ENCODE results near the gene EHD1. TPM values are rescaled to one million over a fixed set of nuclear protein-coding genes. Genes with fewer than 3 reads are reported as not detected.

Gene EHD1
- total and polyA plus RNA-seq, 9 of the 15 experiments (the other 6 are each of a cell fraction or from before 2014, with no cell fraction given): 0.46 to 65.0 (median 16.4) TPM

DNA sequence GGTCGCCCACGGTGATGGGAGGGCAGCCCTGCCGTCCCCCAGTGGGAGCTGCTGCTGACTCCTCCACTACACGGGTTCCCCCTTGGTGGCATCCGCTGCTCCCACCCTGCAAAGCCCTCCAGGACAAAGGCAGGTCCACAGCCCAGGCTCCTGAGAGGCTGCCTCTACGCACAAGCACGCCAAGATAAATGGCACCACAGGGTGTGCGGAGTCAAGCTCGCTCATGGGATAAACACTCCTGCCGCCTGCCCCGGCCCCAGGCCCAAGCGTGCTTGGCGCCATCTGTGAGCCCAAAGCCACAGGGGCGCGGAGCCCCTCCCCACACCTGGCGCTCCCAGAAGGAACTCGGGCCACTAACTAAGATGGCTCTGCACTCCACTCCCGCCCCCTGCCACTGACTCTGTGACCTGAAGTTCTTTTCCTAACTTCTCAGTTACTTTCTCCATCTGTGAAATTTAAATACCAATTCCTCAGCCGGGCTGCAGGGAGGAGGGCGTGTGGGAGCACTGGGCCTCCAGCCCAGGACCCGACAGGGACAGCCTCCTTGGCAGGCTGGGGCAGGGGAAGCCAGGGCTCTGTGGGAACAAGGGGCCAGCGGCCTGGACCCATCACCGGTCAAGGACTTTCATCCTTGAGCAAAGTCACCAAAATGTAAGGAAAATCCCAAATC lies 14.9 kb downstream of the EHD1 start:
- no TSS peak for BruUV-seq (replicated peaks)
- Histone ChIP-seq H3K79me2 (ENCODE audit: control insufficient read depth, insufficient read depth, low read length) (peaks cover 67% of the 10 kb centered on the region), H3K27me3 (ENCODE audit: control insufficient read depth in 2 of 2, insufficient read depth in 2 of 2, low read length in 2 of 2) (no peaks in the 10 kb centered on the region), H3K4me3 (no peak overlapping the region), H3K9me3 (replicated peaks; ENCODE audit: control insufficient read depth, insufficient read depth, low read depth, low read length) (no peaks in the 10 kb centered on the region), H2AFZ (ENCODE audit: low read depth, low read length) (no peak overlapping the region), H3K27ac (ENCODE audit: extremely low read depth, low read depth, low read length) (0 out of 3 replicates have a peak overlapping the region, but pooled peaks have one; percentile 39), H3K4me2 (ENCODE audit: insufficient read depth, low read length) (no peak overlapping the region), H4K20me1 (replicated peaks; ENCODE audit: control insufficient read depth, insufficient read depth, low read length) (0 out of 2 replicates have a peak, but pooled peaks cover 3% of the 10 kb centered on the region), H3K36me3 (ENCODE audit: control insufficient read depth, insufficient read depth, low read length) (peaks cover 37% of the 10 kb centered on the region; the same call in 2 of the 3 replicates), H3K9ac (ENCODE audit: insufficient read depth in 1 of 2, low read depth in 2 of 2, low read length in 2 of 2) (peak overlapping the region in 1 of 2 experiments; percentile 86; a peak in 2 of 4 replicates), H3K4me1 (replicated peaks in 1 of 2; ENCODE audit: control insufficient read depth in 2 of 2, insufficient read depth in 2 of 2, low read length in 2 of 2) (peaks cover 15 to 46% of the 10 kb centered on the region in 2 experiments), H3K9me1 (ENCODE audit: control insufficient read depth, insufficient read depth, low read length) (peaks cover 3% of the 10 kb centered on the region)
- FAIRE-seq: no peak
- in situ Hi-C loops (cut with MboI) (no loop called here), intact Hi-C loops (cut with micrococcal nuclease) (no loop called here)
- DNase-seq (ENCODE audit: extremely low read depth in 1 of 4, low spot score in 3 of 4): no peak
- ATAC-seq: no peak
- ChIA-PET POLR2A (interaction anchor here (0.6 to 9.6 kb wide), 5 partner anchors 10 to 682 kb away, joined by 3 to 109 read pairs (median 4); partner anchors contain the start of gene EHD1), CTCF (ENCODE audit: low intra/inter-chr PET ratio) (no interaction called here)
- 93% methylated on average over 20 of the region's 23 CpGs for WGBS (ENCODE audit: insufficient coverage, low coverage, missing lambda C conversion rate)
- TF ChIP-seq YBX1 (IDR thresholded peaks at IDR 0.05) (no peak), ZNF696 (CRISPR knock-in tag; conservative IDR thresholded peaks at IDR 0.05) (no peak), POLR2AphosphoS2 (IDR thresholded peaks at IDR 0.05; ENCODE audit: low read length) (no peak), NELFE (IDR thresholded peaks at IDR 0.05; ENCODE audit: insufficient read depth, insufficient read length) (no peak), MYBL2 (IDR thresholded peaks at IDR 0.05; ENCODE audit: low read depth) (no peak), MYBL2 (CRISPR knock-in tag; IDR thresholded peaks at IDR 0.05; ENCODE audit: borderline replicate concordance) (no peak), RBFOX2 (IDR thresholded peaks at IDR 0.05; ENCODE audit: low read depth, low read length) (no peak; the same call in 1 of the 2 replicates), TAF15 (IDR thresholded peaks at IDR 0.05; ENCODE audit: low read depth, low read length) (no peak), ESRRB (CRISPR knock-in tag; IDR thresholded peaks at IDR 0.05; ENCODE audit: borderline replicate concordance) (no peak), ZC3H4 (CRISPR knock-in tag; IDR thresholded peaks at IDR 0.05; ENCODE audit: borderline replicate concordance) (no peak), ZBTB49 (CRISPR knock-in tag; IDR thresholded peaks at IDR 0.05; ENCODE audit: borderline replicate concordance) (no peak), ZNF253 (CRISPR knock-in tag; conservative IDR thresholded peaks at IDR 0.05) (no peak), EGR1 (conservative IDR thresholded peaks at IDR 0.05) (no peak), POU5F1 (IDR thresholded peaks at IDR 0.05; ENCODE audit: borderline replicate concordance, low read depth, low read length, partially characterized antibody) (no peak), NR2F6 (CRISPR knock-in tag; IDR thresholded peaks at IDR 0.05) (no peak), RBM14 (IDR thresholded peaks at IDR 0.05; ENCODE audit: borderline replicate concordance, insufficient read depth, low read depth, low read length) (no peak), KDM4B (IDR thresholded peaks at IDR 0.05; ENCODE audit: borderline replicate concordance in 2 of 2, low read depth in 1 of 2) (no peak), CSDE1 (IDR thresholded peaks at IDR 0.05) (no peak)
- TF ChIP-seq, protein P1, sequence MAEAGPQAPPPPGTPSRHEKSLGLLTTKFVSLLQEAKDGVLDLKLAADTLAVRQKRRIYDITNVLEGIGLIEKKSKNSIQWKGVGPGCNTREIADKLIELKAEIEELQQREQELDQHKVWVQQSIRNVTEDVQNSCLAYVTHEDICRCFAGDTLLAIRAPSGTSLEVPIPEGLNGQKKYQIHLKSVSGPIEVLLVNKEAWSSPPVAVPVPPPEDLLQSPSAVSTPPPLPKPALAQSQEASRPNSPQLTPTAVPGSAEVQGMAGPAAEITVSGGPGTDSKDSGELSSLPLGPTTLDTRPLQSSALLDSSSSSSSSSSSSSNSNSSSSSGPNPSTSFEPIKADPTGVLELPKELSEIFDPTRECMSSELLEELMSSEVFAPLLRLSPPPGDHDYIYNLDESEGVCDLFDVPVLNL (CRISPR knock-in tag; IDR thresholded peaks at IDR 0.05; ENCODE audit: low read depth): no peak

Measured in K562 (cell line).